Endodermal cell (in vitro differentiated cells): ENCODE data around the gene LPP. TPM values are rescaled to one million over a fixed set of nuclear protein-coding genes. Genes with fewer than 3 reads are reported as not detected.

Experiments used
- DNase-seq: peaks from one replicate; pipeline ENCODE4 v3.0.0-alpha.2; 2017
- H3K27ac ChIP-seq: 2 replicates; pipeline ENCODE4 v1.5.1; 2013; ENCODE audit warnings: mild to moderate bottlenecking, low read depth, low read length, moderate library complexity
- H3K27me3 ChIP-seq: 2 replicates; pipeline ENCODE4 v1.6.1; 2013; ENCODE audit warnings: mild to moderate bottlenecking, low read length, moderate library complexity; ENCODE audit not compliant: insufficient read depth, control insufficient read depth, poor library complexity, severe bottlenecking
- H3K36me3 ChIP-seq: 2 replicates; pipeline ENCODE4 v1.7.0; 2013; ENCODE audit warnings: mild to moderate bottlenecking, low read length, moderate library complexity; ENCODE audit not compliant: control insufficient read depth, insufficient read depth
- H3K4me1 ChIP-seq: one replicate; pipeline ENCODE4 v1.7.0; 2013; ENCODE audit warnings: low read length; ENCODE audit not compliant: control insufficient read depth, insufficient read depth
- H3K4me3 ChIP-seq: 2 replicates; pipeline ENCODE4 v1.5.1; 2013; ENCODE audit warnings: mild to moderate bottlenecking, low read length, moderate library complexity
- H3K9ac ChIP-seq: 2 replicates; pipeline ENCODE4 v1.6.1; 2013; ENCODE audit warnings: mild to moderate bottlenecking, low read length, moderate library complexity; ENCODE audit not compliant: poor library complexity, severe bottlenecking; ENCODE audit errors: extremely low read depth
- H3K9me3 ChIP-seq: 2 replicates; pipeline ENCODE4 v1.6.1; 2013; ENCODE audit warnings: mild to moderate bottlenecking, low read length, moderate library complexity; ENCODE audit not compliant: control insufficient read depth
- H3K27ac Mint-ChIP-seq: 2 replicates; pipeline ENCODE4 v1.8.0; 2020; ENCODE audit warnings: mixed read lengths
- H3K27me3 Mint-ChIP-seq: 2 replicates; pipeline ENCODE4 v1.8.0; 2021; ENCODE audit warnings: mild to moderate bottlenecking, mixed read lengths; ENCODE audit not compliant: insufficient read depth
- H3K36me3 Mint-ChIP-seq: 2 replicates; pipeline ENCODE4 v1.8.0; 2020; ENCODE audit warnings: low read depth, mixed read lengths
- H3K4me1 Mint-ChIP-seq: 2 replicates; pipeline ENCODE4 v1.8.0; 2020; ENCODE audit warnings: mixed read lengths
- H3K4me3 Mint-ChIP-seq: 2 replicates; pipeline ENCODE4 v1.8.0; 2020; ENCODE audit warnings: mild to moderate bottlenecking, moderate library complexity, mixed read lengths
- H3K9me3 Mint-ChIP-seq: 2 replicates; pipeline ENCODE4 v1.8.0; 2020; ENCODE audit warnings: mild to moderate bottlenecking, mixed read lengths
- WGBS, 2 experiments: methylation state at CpG; one replicate each; pipeline versions ENCODE4 v1.1.5 to v1.1.7; 2013; ENCODE audit warnings: missing lambda C conversion rate in 2 of 2, mixed read lengths in 1 of 2; ENCODE audit not compliant: insufficient coverage in 1 of 2, insufficient read length in 1 of 2; 5-methylcytosine and 5-hydroxymethylcytosine counted together
- total RNA-seq, 2 donors: library from RNA; stranded (reverse); fragmentation: NEBNext Ultra II Directional in 1 of 2; extraction: Animal tissue kit (Norgen Biotek cat#: 25700) in 1 of 2; gene quantifications; 2 replicates in 1 of 2; 3 replicates in 1 of 2; pipeline ENCODE4 v1.2.1, GENCODE V29; 2021
- TF ChIP-seq, protein P1 (sequence below): fragments of 200-600 bp; sonication (generic); conservative IDR thresholded peaks from 2 replicates; pipeline ENCODE4 v1.5.0; 2021; ENCODE audit warnings: antibody characterized with exemption, mild to moderate bottlenecking

The LPP gene
- total RNA-seq, 2 donors from 2014 or later = 78.0 to 105 TPM

DNA sequence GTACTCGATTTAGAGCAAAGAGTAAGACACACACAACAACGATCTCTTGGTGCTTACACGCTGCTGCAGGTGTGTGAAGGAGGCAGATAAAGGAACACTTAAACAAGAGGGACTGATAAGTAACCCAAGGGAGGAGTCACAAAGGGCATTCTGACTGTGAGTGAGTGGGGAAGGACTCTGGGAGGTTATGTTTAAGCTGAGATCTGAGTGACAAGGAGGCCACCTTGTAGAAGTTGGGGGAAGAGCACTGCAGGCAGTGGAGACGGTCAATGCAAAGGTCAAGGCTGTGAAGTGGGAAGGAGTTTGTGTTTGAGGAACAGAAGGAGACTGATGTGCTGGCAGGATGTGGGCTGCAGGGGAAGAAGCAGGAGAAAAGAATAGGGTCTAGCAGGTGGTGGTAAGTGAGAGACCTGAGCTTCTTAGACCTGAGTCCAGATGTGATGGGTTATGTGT, 63.1 kb downstream of the LPP start:
- Histone ChIP-seq H3K4me3 (peak overlapping the region; percentile 20), H3K9ac (no peak overlapping the region), H3K36me3 (peaks cover 42% of the 10 kb centered on the region), H3K27me3 (no peaks in the 10 kb centered on the region), H3K9me3 (no peaks in the 10 kb centered on the region), H3K4me1 (peaks cover 10% of the 10 kb centered on the region), H3K27ac (no peak overlapping the region)
- H3K27me3 Mint-ChIP-seq = no peaks in the 10 kb centered on the region
- 73 to 76% methylated on average over 2 to 4 of the region's 4 CpGs for WGBS, 2 experiments
- H3K4me3 Mint-ChIP-seq = no peak overlapping the region
- no peaks in the 10 kb centered on the region for H3K9me3 Mint-ChIP-seq
- peaks cover 4% of the 10 kb centered on the region for H3K36me3 Mint-ChIP-seq
- TF ChIP-seq, protein P1, sequence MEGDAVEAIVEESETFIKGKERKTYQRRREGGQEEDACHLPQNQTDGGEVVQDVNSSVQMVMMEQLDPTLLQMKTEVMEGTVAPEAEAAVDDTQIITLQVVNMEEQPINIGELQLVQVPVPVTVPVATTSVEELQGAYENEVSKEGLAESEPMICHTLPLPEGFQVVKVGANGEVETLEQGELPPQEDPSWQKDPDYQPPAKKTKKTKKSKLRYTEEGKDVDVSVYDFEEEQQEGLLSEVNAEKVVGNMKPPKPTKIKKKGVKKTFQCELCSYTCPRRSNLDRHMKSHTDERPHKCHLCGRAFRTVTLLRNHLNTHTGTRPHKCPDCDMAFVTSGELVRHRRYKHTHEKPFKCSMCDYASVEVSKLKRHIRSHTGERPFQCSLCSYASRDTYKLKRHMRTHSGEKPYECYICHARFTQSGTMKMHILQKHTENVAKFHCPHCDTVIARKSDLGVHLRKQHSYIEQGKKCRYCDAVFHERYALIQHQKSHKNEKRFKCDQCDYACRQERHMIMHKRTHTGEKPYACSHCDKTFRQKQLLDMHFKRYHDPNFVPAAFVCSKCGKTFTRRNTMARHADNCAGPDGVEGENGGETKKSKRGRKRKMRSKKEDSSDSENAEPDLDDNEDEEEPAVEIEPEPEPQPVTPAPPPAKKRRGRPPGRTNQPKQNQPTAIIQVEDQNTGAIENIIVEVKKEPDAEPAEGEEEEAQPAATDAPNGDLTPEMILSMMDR = no peak
- no peak for DNase-seq
- peaks cover 40% of the 10 kb centered on the region for H3K4me1 Mint-ChIP-seq
- H3K27ac Mint-ChIP-seq = peak overlapping the region; percentile 4

DNA sequence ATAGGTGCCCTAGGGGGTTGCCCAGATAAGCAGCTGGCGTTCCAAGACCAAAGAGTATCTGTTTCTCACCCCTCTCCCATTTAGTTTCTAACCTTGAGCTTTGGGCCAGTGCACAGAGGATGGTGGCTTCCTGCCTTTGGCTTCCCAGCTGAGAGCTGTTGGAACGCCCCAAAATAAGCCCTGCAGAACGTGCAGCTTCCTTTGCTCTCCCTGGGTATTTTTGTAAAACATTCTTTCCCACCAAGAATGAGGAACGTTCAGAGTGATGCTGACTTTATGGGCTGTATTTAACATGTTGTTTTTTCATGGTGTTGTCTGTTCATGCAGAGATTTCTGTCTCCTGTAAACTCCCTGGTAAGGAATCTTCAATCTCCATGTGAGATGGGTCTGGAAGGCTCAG, 63.8 kb downstream of the LPP start:
- H3K4me3 Mint-ChIP-seq = no peak overlapping the region
- TF ChIP-seq, protein P1 = no peak
- H3K4me3 ChIP-seq = no peak overlapping the region
- no peaks in the 10 kb centered on the region for H3K27me3 Mint-ChIP-seq
- H3K36me3 Mint-ChIP-seq = peaks cover 4% of the 10 kb centered on the region
- WGBS, 2 experiments = 67 to 81% methylated on average over 2 to 4 of the region's 4 CpGs
- H3K9me3 ChIP-seq = no peaks in the 10 kb centered on the region
- H3K27ac Mint-ChIP-seq = no peak overlapping the region
- no peak for DNase-seq
- no peak overlapping the region for H3K27ac ChIP-seq
- H3K27me3 ChIP-seq = no peaks in the 10 kb centered on the region
- peaks cover 47% of the 10 kb centered on the region for H3K36me3 ChIP-seq
- no peak overlapping the region for H3K9ac ChIP-seq
- peaks cover 10% of the 10 kb centered on the region for H3K4me1 ChIP-seq
- H3K9me3 Mint-ChIP-seq = no peaks in the 10 kb centered on the region
- peaks cover 37% of the 10 kb centered on the region for H3K4me1 Mint-ChIP-seq

DNA sequence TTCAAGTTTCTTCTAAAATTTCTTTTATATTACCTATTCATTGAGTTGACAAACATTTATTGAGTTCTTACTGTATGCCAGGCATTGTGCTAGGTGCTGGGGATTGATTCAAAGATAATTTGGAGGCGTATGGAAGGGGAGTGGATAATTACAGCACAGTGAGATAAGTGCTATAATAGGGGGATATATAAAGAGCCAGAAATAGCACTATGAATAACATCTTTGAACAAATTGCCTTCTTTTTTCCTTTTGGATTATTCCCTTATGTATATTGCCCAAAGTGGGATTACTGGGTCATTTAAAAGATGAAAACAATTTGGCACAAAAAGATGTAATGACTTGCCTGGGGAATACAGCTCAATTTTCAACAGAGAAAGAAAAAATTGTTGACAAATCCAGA, 64.6 kb downstream of the LPP start:
- H3K36me3 ChIP-seq = peaks cover 44% of the 10 kb centered on the region
- WGBS, 2 experiments = 88% methylated on average over 1 of the region's 1 CpG; no CpG with 5 or more reads in 1 of the 2 experiments
- Mint-ChIP-seq H3K9me3 (no peaks in the 10 kb centered on the region), H3K27ac (no peak overlapping the region), H3K4me1 (peaks cover 41% of the 10 kb centered on the region), H3K36me3 (peaks cover 4% of the 10 kb centered on the region), H3K27me3 (no peaks in the 10 kb centered on the region), H3K4me3 (no peak overlapping the region)
- no peaks in the 10 kb centered on the region for H3K27me3 ChIP-seq
- peaks cover 10% of the 10 kb centered on the region for H3K4me1 ChIP-seq
- no peak overlapping the region for H3K9ac ChIP-seq
- TF ChIP-seq, protein P1 = no peak
- no peak for DNase-seq
- no peak overlapping the region for H3K27ac ChIP-seq
- H3K9me3 ChIP-seq = no peaks in the 10 kb centered on the region
- H3K4me3 ChIP-seq = no peak overlapping the region
